ENCODE data around the gene LGMN. TPM values are rescaled to one million over a fixed set of nuclear protein-coding genes. Genes with fewer than 3 reads are reported as not detected.
A peak's percentile ranks its signal among the peaks of the same experiment; 100 is the strongest.

LGMN gene
- total and polyA plus RNA-seq, 2 of the 13 experiments (the other 11 are each of a cell fraction or from before 2014, with no cell fraction given): 28.9 to 76.4 TPM

- TF ChIP-seq ZNF512B (CRISPR knock-in tag; IDR thresholded peaks at IDR 0.05; ENCODE audit: borderline replicate concordance) (no peak), ZNF280D (CRISPR knock-in tag; IDR thresholded peaks at IDR 0.05) (no peak), ZNF660 (CRISPR knock-in tag; IDR thresholded peaks at IDR 0.05; ENCODE audit: borderline replicate concordance, low read depth) (no peak), KAT2B (IDR thresholded peaks at IDR 0.05; ENCODE audit: borderline replicate concordance, low read depth, low read length) (no peak), RNF2 (conservative IDR thresholded peaks at IDR 0.05; ENCODE audit: low read depth) (peak; percentile 93), ZSCAN5A (CRISPR knock-in tag; IDR thresholded peaks at IDR 0.05; ENCODE audit: borderline replicate concordance) (peak; percentile 38; the same call in 1 of the 2 replicates), ZNF33A (CRISPR knock-in tag; IDR thresholded peaks at IDR 0.05; ENCODE audit: borderline replicate concordance) (no peak), PTBP1 (IDR thresholded peaks at IDR 0.05; ENCODE audit: low read depth, low read length, poor library complexity, severe bottlenecking) (no peak), HNF4G (IDR thresholded peaks at IDR 0.05; ENCODE audit: borderline replicate concordance, low read depth, low read length) (no peak), HNF4G (CRISPR knock-in tag; IDR thresholded peaks at IDR 0.05; ENCODE audit: borderline replicate concordance, low read depth) (no peak), PATZ1 (CRISPR knock-in tag; IDR thresholded peaks at IDR 0.05) (peak; percentile 98), RFXANK (CRISPR knock-in tag; IDR thresholded peaks at IDR 0.05) (no peak; the same call in 1 of the 2 replicates), RXRA (CRISPR knock-in tag; IDR thresholded peaks at IDR 0.05) (peak; percentile 84; the same call in 1 of the 2 replicates), CTCF (CRISPR knock-in tag; IDR thresholded peaks at IDR 0.05) (no peak; the same call in 1 of the 2 replicates), MED13 (CRISPR knock-in tag; IDR thresholded peaks at IDR 0.05) (no peak)
Observed at GRCh38 chr14:92793709-92794546, 45.5 kb upstream of the LGMN start, which contains the start of gene GOLGA5 (continued).
